Upper lobe of right lung (tissue), 1 donor: ENCODE data around the gene CPT2. TPM values are rescaled to one million over a fixed set of nuclear protein-coding genes. Genes with fewer than 3 reads are reported as not detected.

Experiments
- ATAC-seq: fragments of 200-7000 bp; cut with Tn5 transposase; one replicate; pipeline ENCODE4 v1.9.1; 2020; ENCODE audit warnings: mild to moderate bottlenecking, moderate library complexity
- DNase-seq: peaks from one replicate; pipeline ENCODE4 v3.0.0-alpha.2; 2020
- H3K27ac ChIP-seq: fragments of 200-600 bp; one replicate; pipeline ENCODE4 v1.8.0; 2022
- H3K27me3 ChIP-seq: fragments of 200-600 bp; one replicate; pipeline ENCODE4 v1.8.0; 2022; ENCODE audit warnings: mild to moderate bottlenecking
- H3K36me3 ChIP-seq: fragments of 200-600 bp; one replicate; pipeline ENCODE4 v1.8.0; 2022
- H3K4me1 ChIP-seq: fragments of 200-600 bp; one replicate; pipeline ENCODE4 v1.8.0; 2022
- H3K4me3 ChIP-seq: fragments of 200-600 bp; one replicate; pipeline ENCODE4 v1.8.0; 2022; ENCODE audit warnings: mild to moderate bottlenecking
- H3K9me3 ChIP-seq: fragments of 200-600 bp; one replicate; pipeline ENCODE4 v1.8.0; 2022
- intact Hi-C: fragments of 100-400 bp; cut with DNase I; formaldehyde crosslinking; loops from one replicate; pipeline ENCODE4 v1.11.0; 2022
- total RNA-seq: library from RNA; stranded (reverse); fragmentation: NEBNext Ultra II Directional; extraction: Animal tissue kit (Norgen Biotek cat#: 25700); gene quantifications from one replicate; pipeline ENCODE4 v1.2.1, GENCODE V29; 2021
- TF ChIP-seq, protein P1 (sequence below): fragments of 200-600 bp; IDR thresholded peaks from one replicate; pipeline ENCODE4 v1.8.0; 2022; ENCODE audit warnings: antibody characterized with exemption
- donor health status: DM: no; HTN: yes; CAD: no; lungs with severe emphysema.

Gene CPT2
- total RNA-seq, 1 donor from 2014 or later, result 24.1 TPM

DNA sequence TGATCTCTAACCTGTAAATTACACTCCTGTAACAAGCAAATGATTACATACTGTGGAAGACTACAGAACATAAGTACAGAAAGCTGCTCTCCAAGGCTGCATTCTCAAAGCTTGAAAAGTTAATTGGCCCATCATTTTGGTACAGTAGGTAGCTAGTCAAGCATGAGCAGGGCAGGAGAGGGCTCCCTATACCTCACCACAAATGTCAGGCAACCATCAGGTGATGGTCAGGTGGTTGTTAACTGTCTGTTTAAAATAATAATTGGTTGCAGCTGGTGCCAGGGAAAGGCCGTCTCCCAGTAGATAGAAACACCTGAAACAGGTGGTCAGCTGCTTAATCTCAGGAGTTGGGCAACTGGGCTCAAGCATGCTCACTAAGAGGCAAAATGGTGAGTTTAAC is 41.1 kb upstream of the CPT2 start:
- H3K27ac ChIP-seq, result no peak overlapping the region
- intact Hi-C loops, result no loop called here
- no peaks in the 10 kb centered on the region for H3K36me3 ChIP-seq
- DNase-seq (no peak), ATAC-seq (no peak)
- no peak overlapping the region for H3K4me3 ChIP-seq
- TF ChIP-seq, protein P1, sequence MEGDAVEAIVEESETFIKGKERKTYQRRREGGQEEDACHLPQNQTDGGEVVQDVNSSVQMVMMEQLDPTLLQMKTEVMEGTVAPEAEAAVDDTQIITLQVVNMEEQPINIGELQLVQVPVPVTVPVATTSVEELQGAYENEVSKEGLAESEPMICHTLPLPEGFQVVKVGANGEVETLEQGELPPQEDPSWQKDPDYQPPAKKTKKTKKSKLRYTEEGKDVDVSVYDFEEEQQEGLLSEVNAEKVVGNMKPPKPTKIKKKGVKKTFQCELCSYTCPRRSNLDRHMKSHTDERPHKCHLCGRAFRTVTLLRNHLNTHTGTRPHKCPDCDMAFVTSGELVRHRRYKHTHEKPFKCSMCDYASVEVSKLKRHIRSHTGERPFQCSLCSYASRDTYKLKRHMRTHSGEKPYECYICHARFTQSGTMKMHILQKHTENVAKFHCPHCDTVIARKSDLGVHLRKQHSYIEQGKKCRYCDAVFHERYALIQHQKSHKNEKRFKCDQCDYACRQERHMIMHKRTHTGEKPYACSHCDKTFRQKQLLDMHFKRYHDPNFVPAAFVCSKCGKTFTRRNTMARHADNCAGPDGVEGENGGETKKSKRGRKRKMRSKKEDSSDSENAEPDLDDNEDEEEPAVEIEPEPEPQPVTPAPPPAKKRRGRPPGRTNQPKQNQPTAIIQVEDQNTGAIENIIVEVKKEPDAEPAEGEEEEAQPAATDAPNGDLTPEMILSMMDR, result no peak
- no peaks in the 10 kb centered on the region for H3K4me1 ChIP-seq
- H3K27me3 ChIP-seq, result no peaks in the 10 kb centered on the region
- H3K9me3 ChIP-seq, result no peaks in the 10 kb centered on the region

DNA sequence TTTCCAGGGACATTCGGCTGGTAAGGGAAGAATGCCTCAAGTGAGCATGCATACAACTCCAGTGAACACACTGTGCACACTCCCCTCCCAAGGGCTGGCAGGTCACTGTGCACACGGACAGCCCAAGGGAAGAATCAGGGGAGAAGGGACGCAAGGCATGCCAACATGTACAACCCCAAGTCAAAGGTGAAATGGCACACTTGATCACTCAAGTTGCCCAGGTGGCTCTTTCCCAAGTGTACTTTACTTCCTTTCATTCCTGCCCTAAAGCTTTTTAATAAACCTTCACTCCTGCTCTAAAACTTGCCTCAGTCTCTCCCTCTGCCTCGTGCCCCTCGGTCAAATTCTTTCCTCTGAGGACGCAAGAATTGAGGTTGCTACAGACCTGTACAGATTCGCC is 40.7 kb upstream of the CPT2 start:
- H3K27ac ChIP-seq, result no peak overlapping the region
- intact Hi-C loops, result no loop called here
- H3K27me3 ChIP-seq, result no peaks in the 10 kb centered on the region
- TF ChIP-seq, protein P1, result no peak
- H3K9me3 ChIP-seq, result no peaks in the 10 kb centered on the region
- no peak overlapping the region for H3K4me3 ChIP-seq
- ATAC-seq (no peak), DNase-seq (no peak)
- H3K4me1 ChIP-seq, result no peaks in the 10 kb centered on the region
- no peaks in the 10 kb centered on the region for H3K36me3 ChIP-seq

DNA sequence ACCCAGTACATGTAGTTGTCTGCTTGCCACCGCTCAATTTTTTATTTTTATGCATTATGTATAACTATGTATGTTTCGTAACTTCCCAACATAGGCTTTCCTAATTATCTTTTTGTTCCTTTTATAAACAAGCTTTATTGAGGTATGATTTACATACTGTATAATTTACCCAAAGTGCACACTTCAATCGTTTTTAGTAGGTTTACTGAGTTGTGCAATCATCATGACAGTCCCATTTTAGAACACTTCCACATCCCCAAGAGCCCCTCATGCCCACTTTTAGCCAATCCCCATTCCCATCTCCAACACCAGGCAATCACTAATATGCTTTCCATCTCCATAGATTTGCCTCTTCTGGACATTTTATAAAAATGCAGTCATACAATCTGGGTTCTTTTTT is 39.8 kb upstream of the CPT2 start:
- Histone ChIP-seq H3K9me3 (no peaks in the 10 kb centered on the region), H3K27ac (no peak overlapping the region), H3K27me3 (no peaks in the 10 kb centered on the region), H3K4me1 (no peaks in the 10 kb centered on the region), H3K4me3 (no peak overlapping the region), H3K36me3 (no peaks in the 10 kb centered on the region)
- ATAC-seq (no peak), DNase-seq (no peak)
- TF ChIP-seq, protein P1, result no peak
- intact Hi-C loops, result no loop called here

DNA sequence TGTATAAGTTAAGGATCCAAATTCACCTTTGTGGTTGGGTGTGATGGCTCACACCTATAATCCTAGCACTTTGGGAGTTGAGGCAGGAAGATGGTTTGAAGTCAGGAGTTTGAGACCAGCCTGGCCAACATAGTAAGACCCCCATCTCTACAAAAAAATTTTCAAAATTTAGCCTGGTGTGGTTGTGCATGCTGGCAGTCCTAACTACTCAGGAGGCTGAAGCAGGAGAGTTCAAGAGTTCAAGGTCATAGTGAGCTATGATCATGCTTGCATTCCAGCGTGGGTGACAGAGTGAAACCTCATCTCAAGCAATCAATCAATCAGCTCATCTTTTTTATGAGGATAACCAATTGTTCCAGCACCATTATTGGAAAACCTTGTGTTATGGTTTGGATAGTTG is 37.7 kb upstream of the CPT2 start:
- intact Hi-C loops, result no loop called here
- no peak overlapping the region for H3K4me3 ChIP-seq
- no peak overlapping the region for H3K27ac ChIP-seq
- H3K36me3 ChIP-seq, result no peaks in the 10 kb centered on the region
- DNase-seq (no peak), ATAC-seq (no peak)
- no peaks in the 10 kb centered on the region for H3K9me3 ChIP-seq
- no peaks in the 10 kb centered on the region for H3K27me3 ChIP-seq
- TF ChIP-seq, protein P1, result no peak
- no peaks in the 10 kb centered on the region for H3K4me1 ChIP-seq

DNA sequence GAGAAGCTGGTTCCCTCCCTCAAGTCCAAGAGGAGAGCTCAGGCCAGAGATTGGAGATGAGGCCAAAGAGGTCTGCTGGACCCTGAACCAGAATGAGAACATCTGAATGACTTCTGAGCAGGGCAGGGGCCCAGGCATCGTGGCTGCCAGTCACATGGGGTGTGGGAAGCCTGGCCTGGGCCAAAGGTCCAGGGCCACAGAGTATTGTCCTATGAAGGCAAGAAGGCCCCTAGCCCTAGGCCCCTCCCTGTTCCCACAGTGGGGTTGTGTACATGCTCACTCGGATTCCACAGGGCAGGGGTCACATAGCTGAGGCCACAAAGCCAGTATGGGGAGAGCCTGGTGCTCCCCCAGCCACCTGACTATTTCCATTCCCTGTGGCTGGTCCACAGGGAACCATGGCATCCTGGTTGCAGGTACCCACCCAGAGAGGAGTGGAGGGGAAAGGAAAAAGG is 35.7 kb upstream of the CPT2 start:
- DNase-seq (no peak), ATAC-seq (no peak)
- Histone ChIP-seq H3K4me1 (no peaks in the 10 kb centered on the region), H3K9me3 (no peaks in the 10 kb centered on the region), H3K36me3 (no peaks in the 10 kb centered on the region), H3K4me3 (no peak overlapping the region), H3K27me3 (no peaks in the 10 kb centered on the region), H3K27ac (no peak overlapping the region)
- intact Hi-C loops, result no loop called here
- TF ChIP-seq, protein P1, result no peak

DNA sequence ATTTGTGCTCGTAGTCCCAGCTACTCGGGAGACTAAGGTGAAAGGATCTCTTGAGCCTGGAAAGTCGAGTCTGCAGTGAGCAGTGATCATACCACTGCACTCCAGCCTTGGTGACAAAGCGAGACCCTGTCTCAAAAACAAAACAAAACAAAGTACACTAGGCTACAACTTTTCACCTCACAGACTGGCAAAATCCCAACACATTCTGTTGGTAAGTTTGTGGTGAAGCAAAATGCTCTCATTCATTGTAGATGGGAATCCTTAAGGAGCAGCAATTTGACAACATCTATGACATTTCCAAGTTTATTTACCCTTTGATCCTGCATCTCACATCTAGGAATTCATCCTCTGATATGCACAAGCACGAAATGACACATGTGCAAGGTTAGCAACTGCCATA is 34.0 kb upstream of the CPT2 start:
- Histone ChIP-seq H3K27ac (no peak overlapping the region), H3K36me3 (no peaks in the 10 kb centered on the region), H3K4me1 (no peaks in the 10 kb centered on the region), H3K4me3 (no peak overlapping the region), H3K27me3 (no peaks in the 10 kb centered on the region), H3K9me3 (no peaks in the 10 kb centered on the region)
- intact Hi-C loops, result no loop called here
- TF ChIP-seq, protein P1, result no peak
- ATAC-seq, result no peak
- DNase-seq, result no peak
